Loucy (cell line): ENCODE data around the gene MYL12B.

Experiments
- H2AFZ ChIP-seq: fragments of 200-600 bp; sonication (generic); 2 replicates; pipeline ENCODE4 v1.6.0; 2016; ENCODE audit warnings: antibody characterized with exemption, mild to moderate bottlenecking, low read length, moderate library complexity
- H3F3A ChIP-seq: fragments of 200-600 bp; 2 replicates; pipeline ENCODE4 v1.6.0; 2016; ENCODE audit warnings: antibody characterized with exemption, low read depth, mild to moderate bottlenecking
- H3K27me3 ChIP-seq: fragments of 200-600 bp; sonication (generic); 2 replicates; pipeline ENCODE4 v1.6.1; 2014; ENCODE audit warnings: low read length, mild to moderate bottlenecking; ENCODE audit not compliant: insufficient read depth, poor library complexity, severe bottlenecking
- H3K36me3 ChIP-seq: fragments of 200-600 bp; sonication (generic); 2 replicates; pipeline ENCODE4 v1.6.1; 2016; ENCODE audit warnings: low read length; ENCODE audit not compliant: insufficient read depth
- H3K4me1 ChIP-seq: fragments of 200-600 bp; sonication (generic); 2 replicates; pipeline ENCODE4 v1.5.1; 2014; ENCODE audit warnings: low read length, mild to moderate bottlenecking; ENCODE audit not compliant: insufficient read depth, poor library complexity, severe bottlenecking
- H3K4me2 ChIP-seq: fragments of 200-600 bp; sonication (generic); 2 replicates; pipeline ENCODE4 v1.6.0; 2014; ENCODE audit warnings: antibody characterized with exemption, low read length, low read depth, mild to moderate bottlenecking; ENCODE audit not compliant: poor library complexity, severe bottlenecking
- H3K4me3 ChIP-seq: fragments of 200-600 bp; sonication (generic); 2 replicates; pipeline ENCODE4 v1.5.1; 2014; ENCODE audit warnings: low read length, mild to moderate bottlenecking, mixed read lengths; ENCODE audit not compliant: poor library complexity, severe bottlenecking
- H3K79me2 ChIP-seq: fragments of 200-600 bp; sonication (generic); 2 replicates; pipeline ENCODE4 v1.6.1; 2014; ENCODE audit warnings: low read length; ENCODE audit not compliant: insufficient read depth
- H3K9ac ChIP-seq: fragments of 200-600 bp; sonication (generic); 2 replicates; pipeline ENCODE4 v1.6.0; 2014; ENCODE audit warnings: mild to moderate bottlenecking, low read depth, low read length, moderate library complexity; ENCODE audit not compliant: poor library complexity, severe bottlenecking
- H3K9me2 ChIP-seq: fragments of 200-600 bp; sonication (generic); replicated peaks from 2 replicates; pipeline ENCODE4 v1.6.1; 2016; ENCODE audit warnings: low read depth, low read length, mixed read lengths
- H3K9me3 ChIP-seq: fragments of 200-600 bp; sonication (generic); 2 replicates; pipeline ENCODE4 v1.6.1; 2014; ENCODE audit warnings: mild to moderate bottlenecking, antibody characterized with exemption, low read length, low read depth; ENCODE audit not compliant: insufficient read depth
- H4K20me1 ChIP-seq: fragments of 200-600 bp; sonication (generic); 2 replicates; pipeline ENCODE4 v1.6.0; 2014; ENCODE audit warnings: antibody characterized with exemption, low read length, mild to moderate bottlenecking; ENCODE audit not compliant: insufficient read depth, poor library complexity, severe bottlenecking
- EZH2phosphoT487 ChIP-seq: fragments of 200-600 bp; IDR thresholded peaks from 2 replicates; pipeline ENCODE4 v1.6.1; 2018; ENCODE audit warnings: antibody characterized with exemption, mild to moderate bottlenecking, moderate library complexity, borderline replicate concordance
- TF ChIP-seq, protein P1 (sequence below): fragments of 200-600 bp; sonication (generic); conservative IDR thresholded peaks from 2 replicates; pipeline ENCODE4 v1.5.1; 2014; ENCODE audit warnings: mild to moderate bottlenecking, antibody characterized with exemption, low read length

The MYL12B gene

DNA sequence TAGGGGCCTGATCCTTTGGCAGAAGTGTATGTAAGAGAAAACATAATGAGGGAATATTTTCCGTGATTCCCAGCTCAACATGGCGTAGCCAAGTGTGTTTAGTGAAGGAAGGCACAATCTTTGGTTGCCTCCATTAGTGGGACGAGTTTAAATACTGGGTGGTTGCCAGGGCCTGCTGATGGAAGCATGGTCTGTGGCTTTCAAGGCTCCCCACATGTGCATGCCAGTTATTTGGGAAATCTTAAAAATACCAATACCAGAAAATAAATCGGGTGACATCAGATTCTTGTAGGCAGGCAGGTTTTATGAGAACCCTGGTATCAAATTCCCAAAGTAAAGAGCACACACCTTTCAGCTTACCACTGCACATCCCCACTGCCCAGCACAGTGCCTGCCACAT lies 7.2 kb upstream of the MYL12B start:
- Histone ChIP-seq H3F3A (peaks cover 4% of the 10 kb centered on the region; the same call in 1 of the 2 replicates), H2AFZ (no peak overlapping the region), H3K27me3 (no peaks in the 10 kb centered on the region), H3K9me3 (no peaks in the 10 kb centered on the region), H3K36me3 (peaks cover 57% of the 10 kb centered on the region), H3K4me2 (peak overlapping the region; percentile 98), H3K9ac (no peak overlapping the region), H3K79me2 (peaks cover 73% of the 10 kb centered on the region), H4K20me1 (peaks cover 57% of the 10 kb centered on the region), H3K4me1 (peaks cover 51% of the 10 kb centered on the region), H3K4me3 (no peak overlapping the region), H3K9me2 (no peaks in the 10 kb centered on the region)
- TF ChIP-seq, protein P1, sequence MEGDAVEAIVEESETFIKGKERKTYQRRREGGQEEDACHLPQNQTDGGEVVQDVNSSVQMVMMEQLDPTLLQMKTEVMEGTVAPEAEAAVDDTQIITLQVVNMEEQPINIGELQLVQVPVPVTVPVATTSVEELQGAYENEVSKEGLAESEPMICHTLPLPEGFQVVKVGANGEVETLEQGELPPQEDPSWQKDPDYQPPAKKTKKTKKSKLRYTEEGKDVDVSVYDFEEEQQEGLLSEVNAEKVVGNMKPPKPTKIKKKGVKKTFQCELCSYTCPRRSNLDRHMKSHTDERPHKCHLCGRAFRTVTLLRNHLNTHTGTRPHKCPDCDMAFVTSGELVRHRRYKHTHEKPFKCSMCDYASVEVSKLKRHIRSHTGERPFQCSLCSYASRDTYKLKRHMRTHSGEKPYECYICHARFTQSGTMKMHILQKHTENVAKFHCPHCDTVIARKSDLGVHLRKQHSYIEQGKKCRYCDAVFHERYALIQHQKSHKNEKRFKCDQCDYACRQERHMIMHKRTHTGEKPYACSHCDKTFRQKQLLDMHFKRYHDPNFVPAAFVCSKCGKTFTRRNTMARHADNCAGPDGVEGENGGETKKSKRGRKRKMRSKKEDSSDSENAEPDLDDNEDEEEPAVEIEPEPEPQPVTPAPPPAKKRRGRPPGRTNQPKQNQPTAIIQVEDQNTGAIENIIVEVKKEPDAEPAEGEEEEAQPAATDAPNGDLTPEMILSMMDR = no peak
- TF ChIP-seq EZH2phosphoT487 = no peak

DNA sequence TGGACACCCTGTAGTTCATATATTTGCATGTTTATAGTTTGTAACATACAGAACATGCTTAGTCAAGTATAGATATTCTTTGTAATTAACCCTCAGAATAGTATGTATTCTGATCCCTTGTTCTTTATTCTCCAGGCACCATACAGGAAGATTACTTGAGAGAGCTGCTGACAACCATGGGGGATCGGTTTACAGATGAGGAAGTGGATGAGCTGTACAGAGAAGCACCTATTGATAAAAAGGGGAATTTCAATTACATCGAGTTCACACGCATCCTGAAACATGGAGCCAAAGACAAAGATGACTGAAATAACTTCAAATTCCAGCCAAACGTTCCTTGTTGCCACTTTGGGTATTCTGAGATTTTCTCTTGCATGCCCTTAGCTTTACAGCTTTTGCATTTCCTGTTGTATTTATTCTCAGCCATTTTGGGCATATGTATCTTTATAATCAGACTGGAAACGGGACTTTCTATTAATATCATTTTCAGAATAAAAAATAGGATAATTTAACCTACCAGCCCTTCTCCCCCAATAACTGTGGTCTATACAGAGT lies 6.2 kb upstream of the MYL12B start:
- peaks cover 60% of the 10 kb centered on the region for H3K4me1 ChIP-seq
- peak overlapping the region; percentile 98 for H3K4me2 ChIP-seq
- no peak for TF ChIP-seq EZH2phosphoT487
- TF ChIP-seq, protein P1 = no peak
- no peaks in the 10 kb centered on the region for H3K27me3 ChIP-seq
- no peaks in the 10 kb centered on the region for H3K9me3 ChIP-seq
- H3K9me2 ChIP-seq = no peaks in the 10 kb centered on the region
- H4K20me1 ChIP-seq = peaks cover 48% of the 10 kb centered on the region
- peaks cover 4% of the 10 kb centered on the region; the same call in 1 of the 2 replicates for H3F3A ChIP-seq
- H3K79me2 ChIP-seq = peaks cover 73% of the 10 kb centered on the region
- H3K36me3 ChIP-seq = peaks cover 57% of the 10 kb centered on the region
- no peak overlapping the region for H2AFZ ChIP-seq
- no peak overlapping the region for H3K9ac ChIP-seq
- no peak overlapping the region for H3K4me3 ChIP-seq

DNA sequence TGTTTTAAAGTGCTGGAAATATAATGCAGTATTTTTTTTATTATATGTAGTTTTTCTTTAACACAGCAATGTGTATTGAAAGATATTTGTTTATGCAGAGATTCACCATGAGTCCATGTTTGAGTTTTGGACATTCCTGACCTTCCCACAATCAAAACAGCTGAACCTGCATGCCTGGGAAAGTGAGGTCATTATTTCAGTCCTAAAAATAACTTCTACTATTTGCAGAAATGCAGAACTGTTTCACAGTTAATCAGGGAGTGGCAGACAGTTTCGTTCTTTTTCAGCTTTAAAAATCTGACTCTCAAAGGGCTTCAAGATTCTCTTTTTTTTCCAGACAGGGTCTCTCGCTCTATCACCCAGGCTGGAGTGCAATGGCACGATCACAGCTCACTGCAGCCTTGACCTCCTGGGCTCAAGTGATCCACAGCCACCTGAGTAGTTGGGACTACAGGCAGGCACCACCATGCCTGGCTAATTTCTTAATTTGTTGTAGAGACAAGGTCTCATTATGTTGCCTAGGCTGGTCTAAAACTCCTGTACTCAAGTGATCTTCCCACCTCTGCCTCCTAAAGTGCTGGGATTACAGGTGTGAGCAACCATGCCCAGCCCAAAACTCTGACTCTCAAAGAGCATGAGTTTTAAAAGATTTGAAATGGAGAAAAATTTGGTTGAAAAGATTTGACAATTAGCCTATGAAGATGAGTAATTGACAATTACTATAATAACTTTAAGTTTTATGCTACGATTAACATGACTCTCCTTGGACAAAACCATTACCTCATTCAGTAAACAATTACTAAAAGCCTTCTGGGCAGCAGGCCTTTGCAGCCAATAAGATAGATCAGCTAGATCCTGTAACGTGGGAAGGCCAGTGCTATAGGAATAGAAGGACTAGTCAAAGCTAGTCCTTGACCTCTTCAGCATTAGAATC lies 5.0 kb upstream of the MYL12B start:
- Histone ChIP-seq H3K9me3 (no peaks in the 10 kb centered on the region), H3K36me3 (peaks cover 57% of the 10 kb centered on the region), H3K4me3 (no peak overlapping the region), H3K4me2 (no peak overlapping the region), H3K9ac (no peak overlapping the region), H3F3A (peaks cover 4% of the 10 kb centered on the region; the same call in 1 of the 2 replicates), H2AFZ (no peak overlapping the region), H4K20me1 (peaks cover 36% of the 10 kb centered on the region), H3K4me1 (peaks cover 57% of the 10 kb centered on the region), H3K27me3 (no peaks in the 10 kb centered on the region), H3K79me2 (peaks cover 69% of the 10 kb centered on the region), H3K9me2 (no peaks in the 10 kb centered on the region)
- TF ChIP-seq, protein P1 = no peak
- TF ChIP-seq EZH2phosphoT487 = no peak
